ENCODE measurements around the gene PRICKLE2. TPM values are rescaled to one million over a fixed set of nuclear protein-coding genes. Genes with fewer than 3 reads are reported as not detected.

PRICKLE2 gene
- total RNA-seq, 1 experiment from 2014 or later = 1.9 TPM

GRCh38 chr3:64131725-64132469 lies 93.4 kb downstream of the PRICKLE2 start:
- CTCF ChIA-PET = no interaction called here
- no peak overlapping the region for H3K4me3 Mint-ChIP-seq (ENCODE audit: low read depth, unreplicated experiment)
- H3K4me1 Mint-ChIP-seq (ENCODE audit: low read depth, unreplicated experiment) = no peaks in the 10 kb centered on the region
- H3K27ac Mint-ChIP-seq (ENCODE audit: unreplicated experiment) = no peak overlapping the region
- no peaks in the 10 kb centered on the region for H3K9me3 Mint-ChIP-seq (ENCODE audit: low read depth, unreplicated experiment)
- H3K27me3 Mint-ChIP-seq (ENCODE audit: unreplicated experiment) = no peaks in the 10 kb centered on the region
- no peaks in the 10 kb centered on the region for H3K36me3 Mint-ChIP-seq (ENCODE audit: insufficient read depth, unreplicated experiment)
- intact Hi-C loops (cut with micrococcal nuclease; ENCODE audit: unreplicated experiment) = no loop called here
- DNase-seq = no peak
- no TSS peak for BruUV-seq (replicated peaks)
- TF ChIP-seq CTCF (IDR thresholded peaks at IDR 0.05; ENCODE audit: unreplicated experiment) = no peak

- TF ChIP-seq CTCF (IDR thresholded peaks at IDR 0.05; ENCODE audit: unreplicated experiment) = no peak
- BruUV-seq (replicated peaks) = no TSS peak
- Mint-ChIP-seq H3K4me3 (ENCODE audit: low read depth, unreplicated experiment) (no peak overlapping the region), H3K27me3 (ENCODE audit: unreplicated experiment) (no peaks in the 10 kb centered on the region), H3K9me3 (ENCODE audit: low read depth, unreplicated experiment) (no peaks in the 10 kb centered on the region), H3K36me3 (ENCODE audit: insufficient read depth, unreplicated experiment) (no peaks in the 10 kb centered on the region), H3K4me1 (ENCODE audit: low read depth, unreplicated experiment) (no peaks in the 10 kb centered on the region), H3K27ac (ENCODE audit: unreplicated experiment) (no peak overlapping the region)
- no peak for DNase-seq
- CTCF ChIA-PET = no interaction called here
- intact Hi-C loops (cut with micrococcal nuclease; ENCODE audit: unreplicated experiment) = no loop called here
Measured at GRCh38 chr3:64130436-64130835, 94.8 kb downstream of the PRICKLE2 start.

GRCh38 chr3:64129581-64129980 lies 95.7 kb downstream of the PRICKLE2 start:
- Mint-ChIP-seq H3K4me3 (ENCODE audit: low read depth, unreplicated experiment) (no peak overlapping the region), H3K36me3 (ENCODE audit: insufficient read depth, unreplicated experiment) (no peaks in the 10 kb centered on the region)
- intact Hi-C loops (cut with micrococcal nuclease; ENCODE audit: unreplicated experiment) = no loop called here

GRCh38 chr3:64129106-64129505 lies 96.2 kb downstream of the PRICKLE2 start:
- no peak for TF ChIP-seq CTCF (IDR thresholded peaks at IDR 0.05; ENCODE audit: unreplicated experiment)
- Mint-ChIP-seq H3K4me3 (ENCODE audit: low read depth, unreplicated experiment) (no peak overlapping the region), H3K27ac (ENCODE audit: unreplicated experiment) (no peak overlapping the region), H3K36me3 (ENCODE audit: insufficient read depth, unreplicated experiment) (no peaks in the 10 kb centered on the region), H3K9me3 (ENCODE audit: low read depth, unreplicated experiment) (no peaks in the 10 kb centered on the region), H3K27me3 (ENCODE audit: unreplicated experiment) (no peaks in the 10 kb centered on the region), H3K4me1 (ENCODE audit: low read depth, unreplicated experiment) (no peaks in the 10 kb centered on the region)
- intact Hi-C loops (cut with micrococcal nuclease; ENCODE audit: unreplicated experiment) = no loop called here
- no peak for DNase-seq
- CTCF ChIA-PET = no interaction called here
- no TSS peak for BruUV-seq (replicated peaks)

More at GRCh38 chr3:64129581-64129980, 95.7 kb downstream of the PRICKLE2 start:
- no peaks in the 10 kb centered on the region for H3K9me3 Mint-ChIP-seq (ENCODE audit: low read depth, unreplicated experiment)
- no peak overlapping the region for H3K27ac Mint-ChIP-seq (ENCODE audit: unreplicated experiment)
- H3K4me1 Mint-ChIP-seq (ENCODE audit: low read depth, unreplicated experiment) = no peaks in the 10 kb centered on the region
- CTCF ChIA-PET = no interaction called here
- no TSS peak for BruUV-seq (replicated peaks)
- no peak for TF ChIP-seq CTCF (IDR thresholded peaks at IDR 0.05; ENCODE audit: unreplicated experiment)
- H3K27me3 Mint-ChIP-seq (ENCODE audit: unreplicated experiment) = no peaks in the 10 kb centered on the region
- no peak for DNase-seq

All from Calu3 (cell line).